Prostate gland (tissue), 2 donors: ENCODE measurements around the gene NBAS.

Experiments
- POLR2AphosphoS5 ChIP-seq: sonication (generic); formaldehyde crosslinking; IDR thresholded peaks from one replicate; pipeline ENCODE4 v1.6.1; 2017; ENCODE audit warnings: antibody characterized with exemption
- TF ChIP-seq, protein P1 (sequence below), 4 experiments: fragments of 200-600 bp in 2 of 4; fragments of 450-650 bp in 2 of 4; sonication (generic) in 2 of 4; IDR thresholded peaks; 1 replicate in 3 of 4; 2 replicates in 1 of 4; pipeline ENCODE4 v1.5.1; 2016 to 2019; ENCODE audit warnings: antibody characterized with exemption in 4 of 4, mild to moderate bottlenecking in 2 of 4, moderate library complexity in 2 of 4

DNA sequence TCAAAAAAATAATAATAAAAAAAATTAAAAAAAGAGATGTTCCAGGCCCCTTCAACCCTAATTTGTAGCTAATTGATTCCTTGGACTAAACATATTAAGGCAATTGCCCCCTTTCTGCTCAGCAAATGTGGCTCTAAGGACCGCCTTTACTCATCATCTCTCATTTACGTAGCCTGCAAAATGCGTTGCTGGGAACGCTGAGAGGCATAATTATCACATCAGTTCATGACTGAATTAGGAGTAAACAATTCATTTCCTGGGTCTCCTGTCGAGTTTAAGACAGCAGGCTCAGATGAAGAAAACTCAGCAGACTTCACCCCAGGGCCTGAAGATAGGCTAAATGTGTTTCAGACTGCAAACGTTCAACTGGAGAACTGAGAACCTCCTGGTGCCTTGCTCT, 413.5 kb downstream of the NBAS start:
- TF ChIP-seq, protein P1, sequence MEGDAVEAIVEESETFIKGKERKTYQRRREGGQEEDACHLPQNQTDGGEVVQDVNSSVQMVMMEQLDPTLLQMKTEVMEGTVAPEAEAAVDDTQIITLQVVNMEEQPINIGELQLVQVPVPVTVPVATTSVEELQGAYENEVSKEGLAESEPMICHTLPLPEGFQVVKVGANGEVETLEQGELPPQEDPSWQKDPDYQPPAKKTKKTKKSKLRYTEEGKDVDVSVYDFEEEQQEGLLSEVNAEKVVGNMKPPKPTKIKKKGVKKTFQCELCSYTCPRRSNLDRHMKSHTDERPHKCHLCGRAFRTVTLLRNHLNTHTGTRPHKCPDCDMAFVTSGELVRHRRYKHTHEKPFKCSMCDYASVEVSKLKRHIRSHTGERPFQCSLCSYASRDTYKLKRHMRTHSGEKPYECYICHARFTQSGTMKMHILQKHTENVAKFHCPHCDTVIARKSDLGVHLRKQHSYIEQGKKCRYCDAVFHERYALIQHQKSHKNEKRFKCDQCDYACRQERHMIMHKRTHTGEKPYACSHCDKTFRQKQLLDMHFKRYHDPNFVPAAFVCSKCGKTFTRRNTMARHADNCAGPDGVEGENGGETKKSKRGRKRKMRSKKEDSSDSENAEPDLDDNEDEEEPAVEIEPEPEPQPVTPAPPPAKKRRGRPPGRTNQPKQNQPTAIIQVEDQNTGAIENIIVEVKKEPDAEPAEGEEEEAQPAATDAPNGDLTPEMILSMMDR (IDR thresholded peaks at IDR 0.05): no peak
- no peak for TF ChIP-seq POLR2AphosphoS5
